GM21529 (cell line): ENCODE results near the gene OBSL1.

Experiments used
- ATAC-seq: cut with Tn5 transposase; IDR thresholded peaks from one replicate; pipeline ENCODE4 v1.9.1; 2021; ENCODE audit not compliant: unreplicated experiment

OBSL1 gene

DNA sequence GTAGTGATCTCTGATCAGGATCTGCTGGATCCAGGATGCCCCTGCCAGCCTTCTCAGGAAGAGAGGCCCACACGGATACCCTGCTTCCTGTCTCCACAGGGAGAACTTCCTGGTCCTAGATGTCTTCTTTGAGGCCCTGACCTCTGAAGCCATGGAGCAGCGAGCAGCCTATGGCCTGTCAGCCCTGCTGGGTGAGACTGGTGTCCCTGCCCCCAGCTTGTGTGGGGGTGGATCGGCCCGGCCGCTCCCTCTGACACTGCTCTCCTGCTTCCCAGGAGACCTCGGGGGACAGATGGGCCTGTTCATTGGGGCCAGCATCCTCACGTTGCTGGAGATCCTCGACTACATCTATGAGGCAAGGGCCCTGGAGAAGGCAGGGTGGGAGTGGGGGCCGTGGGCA, 34.4 kb downstream of the OBSL1 start:
- no peak for ATAC-seq

DNA sequence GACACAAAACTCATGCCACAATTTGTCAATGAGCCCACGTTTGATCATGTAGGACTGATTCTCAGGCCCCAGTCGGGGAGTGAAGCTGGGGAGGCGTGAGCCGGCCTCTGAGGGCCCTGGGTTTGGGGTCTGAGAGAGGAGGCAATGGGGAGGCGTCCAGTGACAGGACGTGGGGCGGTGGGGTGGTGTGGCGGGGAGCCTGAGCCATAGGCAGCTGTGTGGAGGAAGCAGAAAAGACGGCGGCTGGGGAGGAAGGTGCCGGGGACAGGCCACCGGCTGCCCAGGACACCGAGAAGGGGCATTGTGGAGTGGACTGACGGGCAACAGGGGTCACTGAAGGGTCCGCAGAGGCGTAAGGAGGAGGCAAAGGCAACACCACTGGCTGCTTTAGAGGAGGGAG, 34.9 kb downstream of the OBSL1 start:
- ATAC-seq: no peak

DNA sequence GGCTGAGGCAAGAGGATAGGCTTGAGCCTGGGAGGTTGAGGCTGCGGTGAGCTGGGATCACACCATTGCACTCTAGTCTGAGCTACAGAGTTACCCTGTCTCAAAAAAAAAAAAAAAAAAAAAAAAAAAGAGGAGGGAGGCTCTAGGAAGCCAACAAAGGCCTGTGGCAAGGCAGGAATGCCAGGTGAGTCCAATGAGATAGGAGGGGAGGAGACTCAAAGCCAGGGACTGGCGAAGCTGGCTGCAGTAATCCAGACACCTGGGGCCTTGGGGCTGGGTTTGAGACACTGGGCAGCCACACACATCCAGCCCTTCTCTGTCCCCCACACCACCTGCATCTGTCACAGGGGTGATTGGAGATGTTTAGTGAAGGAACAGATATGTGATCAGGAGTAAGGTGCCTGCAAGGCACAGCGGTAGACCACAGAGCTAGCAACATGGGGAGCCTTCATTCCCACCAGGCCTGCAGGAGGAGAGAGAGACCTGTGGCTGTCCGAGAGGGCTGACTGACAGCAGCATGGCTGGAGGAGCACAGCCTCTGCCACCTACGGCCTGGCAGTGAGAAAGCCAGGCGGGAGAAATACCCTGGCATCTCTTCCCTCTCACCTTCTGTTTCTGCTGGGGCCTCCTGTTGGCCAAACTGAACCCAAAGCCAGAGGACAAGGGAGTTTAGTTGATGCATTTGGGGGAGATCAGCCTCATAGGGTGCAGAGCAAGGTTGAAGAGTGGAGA, 37.2 kb downstream of the OBSL1 start:
- no peak for ATAC-seq

DNA sequence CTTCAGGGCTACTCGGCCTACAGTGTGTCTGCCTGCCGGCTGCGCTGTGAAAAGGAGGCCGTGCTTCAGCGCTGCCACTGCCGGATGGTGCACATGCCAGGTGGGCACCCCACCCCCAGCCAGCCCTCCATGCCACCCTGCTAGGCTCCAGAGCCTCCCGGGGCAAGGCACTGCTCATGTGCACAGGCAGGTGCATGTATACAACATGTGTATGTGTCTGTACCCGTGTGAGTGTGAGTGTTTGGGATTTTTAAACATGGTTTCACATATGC, 39.0 kb downstream of the OBSL1 start:
- no peak for ATAC-seq

DNA sequence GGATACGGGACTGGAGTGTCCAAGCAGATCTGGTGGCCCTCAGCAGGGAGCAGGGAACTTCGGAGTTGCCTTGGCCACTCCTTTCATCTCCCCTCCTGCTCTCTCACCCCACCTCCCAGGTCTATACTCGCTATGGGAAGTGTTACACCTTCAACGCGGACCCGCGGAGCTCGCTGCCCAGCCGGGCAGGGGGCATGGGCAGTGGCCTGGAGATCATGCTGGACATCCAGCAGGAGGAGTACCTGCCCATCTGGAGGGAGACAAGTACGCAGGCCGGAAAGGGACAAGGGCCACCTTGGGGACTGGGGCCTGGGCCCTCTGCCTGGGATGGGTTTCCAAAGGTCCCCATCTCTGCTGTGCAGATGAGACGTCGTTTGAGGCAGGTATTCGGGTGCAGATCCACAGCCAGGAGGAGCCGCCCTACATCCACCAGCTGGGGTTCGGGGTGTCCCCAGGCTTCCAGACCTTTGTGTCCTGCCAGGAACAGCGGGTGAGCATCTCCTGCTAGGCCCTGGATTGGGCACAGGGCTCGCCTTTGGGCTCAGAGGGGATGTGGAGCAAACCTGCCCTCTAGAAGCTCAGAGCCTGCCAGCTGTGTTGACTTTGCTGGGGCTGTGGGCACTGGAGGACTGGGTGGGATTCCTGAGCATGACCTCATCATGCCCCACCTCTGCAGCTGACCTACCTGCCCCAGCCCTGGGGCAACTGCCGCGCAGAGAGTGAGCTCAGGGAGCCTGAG, 39.5 kb downstream of the OBSL1 start:
- ATAC-seq: no peak

DNA sequence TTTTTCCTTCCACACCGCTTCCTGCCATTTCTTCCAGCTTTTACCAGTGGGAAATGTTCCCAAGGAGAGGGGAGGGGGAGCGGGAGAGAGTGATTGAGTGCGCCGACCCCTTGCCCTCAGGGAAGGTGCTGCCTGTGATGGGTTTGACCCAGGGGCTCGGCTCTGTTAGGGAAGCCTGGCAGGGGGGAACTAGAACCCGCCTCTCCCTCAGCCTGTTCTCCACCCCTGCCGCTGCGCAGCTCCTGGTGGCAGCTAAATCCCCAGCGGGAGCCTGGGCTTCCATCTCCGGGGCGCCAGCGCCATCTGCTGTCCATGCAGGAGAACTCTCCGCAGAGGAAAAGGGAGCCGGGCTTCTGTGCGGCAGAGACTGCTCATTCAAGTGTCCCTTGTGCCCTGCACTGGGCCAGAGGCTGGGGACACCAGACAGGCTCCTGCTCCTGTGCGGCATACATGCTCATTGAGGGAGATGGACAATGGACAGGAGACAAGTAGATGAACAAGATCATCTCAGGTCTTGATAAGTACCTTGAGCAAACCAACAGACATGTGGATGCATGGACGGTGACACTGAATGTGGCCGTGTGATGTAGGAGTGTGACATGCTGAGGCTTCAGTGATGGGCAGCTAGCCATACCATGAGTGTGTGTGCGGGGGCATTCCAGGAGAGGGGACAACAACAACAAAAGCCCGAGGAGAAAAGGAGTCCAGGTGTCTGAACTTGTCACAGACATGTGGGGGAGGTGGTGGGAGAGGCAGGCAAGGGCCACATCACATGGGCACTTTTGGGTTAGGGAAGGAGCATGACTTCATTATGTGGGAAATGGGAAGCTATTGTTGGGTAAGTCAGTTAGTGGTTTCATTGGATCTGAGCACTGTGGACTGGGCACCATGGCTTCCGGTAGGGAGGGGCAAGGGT, 41.0 kb downstream of the OBSL1 start:
- peak; percentile 88 for ATAC-seq

DNA sequence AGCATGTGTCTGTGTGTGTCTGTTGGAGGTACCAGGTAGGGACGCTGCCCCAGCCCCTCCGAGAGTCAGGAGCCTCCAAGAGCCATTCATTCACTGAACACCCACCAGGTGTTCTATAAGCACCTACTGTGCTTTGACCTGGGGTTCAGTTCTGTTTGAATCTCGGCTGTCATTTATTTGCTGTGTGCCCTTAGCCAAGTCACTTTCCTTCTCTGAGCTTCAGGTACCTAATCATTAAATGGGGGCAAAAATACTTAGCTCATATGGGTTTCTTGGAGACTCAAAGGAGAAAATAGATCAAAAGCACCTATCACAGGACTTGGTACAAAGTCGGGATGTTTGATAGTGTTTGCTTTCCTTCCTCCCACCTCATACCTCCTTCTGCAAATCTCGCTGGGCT, 43.9 kb downstream of the OBSL1 start:
- no peak for ATAC-seq

DNA sequence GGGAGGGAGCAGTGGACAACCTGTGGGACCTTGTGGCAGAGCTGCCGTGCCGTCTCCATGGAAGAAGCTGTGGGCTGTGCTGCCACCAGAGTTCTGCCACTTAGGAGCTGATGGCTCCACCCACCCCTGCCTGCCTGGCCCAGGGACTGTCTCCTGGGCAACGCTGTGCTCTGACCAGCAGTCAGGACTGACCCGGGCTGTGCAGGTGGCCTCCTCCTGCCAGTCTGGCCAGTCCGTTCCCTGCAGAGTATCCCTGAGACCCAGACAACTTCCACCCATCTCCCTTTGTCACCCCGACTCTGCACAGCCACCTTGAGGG, 44.3 kb downstream of the OBSL1 start:
- no peak for ATAC-seq

DNA sequence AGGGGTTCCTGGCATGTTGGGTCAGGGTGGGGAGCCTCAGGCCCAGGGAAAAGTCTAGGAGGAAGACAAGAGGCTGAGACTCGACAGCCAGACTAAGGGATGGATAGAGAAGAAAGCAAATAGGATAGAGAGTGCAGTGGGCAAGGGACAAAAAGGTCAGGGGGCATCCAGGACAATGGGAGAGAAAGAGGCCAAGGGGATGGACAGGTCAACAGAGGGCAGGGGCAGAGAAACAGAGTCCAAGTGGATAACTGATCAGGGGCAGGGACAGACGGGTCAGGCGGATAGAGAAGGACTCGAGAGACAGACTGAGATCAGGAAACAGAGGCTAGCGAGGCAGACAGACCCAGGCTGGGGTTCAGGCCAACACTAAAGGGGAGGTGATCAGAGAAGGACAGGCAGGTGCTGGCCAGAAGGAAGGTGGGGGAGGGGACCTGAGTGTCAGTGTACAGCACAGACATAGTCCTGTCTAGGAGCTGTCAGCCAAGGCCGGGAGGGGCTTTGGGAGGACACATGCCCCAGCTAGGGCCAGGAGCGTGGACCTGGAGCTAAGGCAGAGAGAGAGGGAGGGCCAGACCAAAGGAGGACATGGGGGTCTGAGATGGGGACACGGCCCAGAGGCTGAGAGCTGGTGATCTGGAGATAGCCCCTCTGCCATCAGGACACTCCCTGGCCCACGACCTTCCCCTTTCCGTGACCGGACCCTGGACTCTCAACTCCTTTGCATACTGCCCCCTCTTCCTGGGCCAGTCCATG, 44.8 kb downstream of the OBSL1 start:
- ATAC-seq: no peak

DNA sequence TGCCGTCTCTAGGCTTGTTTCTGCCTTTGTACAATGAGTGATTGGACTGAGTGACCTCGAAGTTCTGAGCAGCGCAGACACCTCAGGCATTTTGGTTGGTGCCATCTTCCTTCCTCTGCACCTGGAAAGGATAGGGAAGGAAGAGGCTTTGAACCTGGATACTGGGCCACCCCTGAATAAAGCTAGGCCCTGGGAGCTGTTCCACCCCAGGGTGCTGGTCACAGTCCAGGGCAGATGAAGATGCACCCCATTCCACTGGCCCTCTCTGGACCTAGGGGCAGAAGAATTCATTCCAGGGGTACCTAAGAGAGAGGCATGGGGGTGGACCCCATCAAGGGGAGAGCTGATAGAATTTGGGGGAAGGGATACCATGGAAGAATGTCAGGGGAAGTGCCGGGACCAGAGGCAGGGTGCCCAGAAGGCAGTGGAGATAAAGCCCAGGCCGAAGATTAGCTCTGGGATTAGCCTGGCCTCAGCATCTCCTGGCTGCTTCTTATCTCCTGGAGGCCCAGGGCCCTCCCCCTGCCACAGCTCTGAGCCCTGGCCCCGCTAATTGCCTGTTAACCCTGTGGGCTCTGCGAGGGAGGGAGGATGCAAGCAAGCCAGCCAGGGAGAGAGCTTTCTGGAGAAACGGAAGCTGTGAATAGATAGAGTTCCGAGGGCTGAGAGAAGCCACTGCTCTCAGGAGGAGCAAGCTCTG, 45.7 kb downstream of the OBSL1 start:
- no peak for ATAC-seq

DNA sequence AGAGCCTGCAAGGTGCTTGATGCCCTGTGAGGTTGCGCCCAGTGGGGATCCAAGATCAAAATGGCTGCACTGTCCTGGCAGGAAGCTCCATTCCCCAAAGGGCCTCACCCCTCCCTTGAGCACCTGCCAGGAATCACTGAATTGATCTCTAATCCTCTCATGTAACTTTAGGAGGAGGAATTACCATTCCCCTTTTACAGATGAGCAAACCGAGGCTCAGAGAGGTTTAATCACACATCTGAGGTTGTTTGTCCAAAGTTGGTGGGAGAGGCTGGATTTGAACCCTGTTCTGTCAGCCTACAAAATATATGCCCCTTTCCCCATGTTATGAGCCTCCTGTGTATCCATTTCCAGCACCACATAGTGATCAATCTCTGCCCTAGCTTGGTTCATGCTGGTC, 46.5 kb downstream of the OBSL1 start:
- no peak for ATAC-seq

DNA sequence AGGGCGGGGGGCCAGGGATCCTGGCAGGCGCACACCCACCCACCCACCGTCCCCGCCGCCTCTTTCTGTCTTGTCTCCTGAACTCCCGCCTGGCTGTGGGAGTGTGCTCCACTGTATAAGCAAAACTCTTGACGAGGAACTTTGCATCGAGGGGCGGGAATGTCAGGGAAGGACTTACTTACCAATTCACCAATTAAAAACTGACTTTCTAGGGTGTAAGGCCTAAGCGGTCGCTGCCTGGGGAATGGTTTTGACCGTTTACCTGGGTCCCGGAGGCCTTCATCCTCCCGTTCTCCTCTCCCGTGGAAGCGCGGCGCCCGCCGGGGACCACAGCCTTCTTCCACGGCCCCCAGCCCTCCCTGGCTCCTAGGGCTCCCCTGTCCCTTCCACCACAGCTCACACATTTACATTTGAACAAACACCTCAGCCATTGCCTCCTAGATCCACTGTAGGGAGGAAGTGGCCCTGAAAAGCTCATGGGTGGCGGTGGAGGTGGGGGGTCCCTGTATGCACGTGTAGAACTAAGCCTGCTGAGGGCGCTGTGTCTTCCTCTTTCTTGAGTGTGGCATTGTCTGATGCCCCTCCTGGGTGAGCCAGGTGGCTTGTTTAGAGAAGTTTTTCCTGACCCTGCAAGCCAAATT, 48.2 kb downstream of the OBSL1 start:
- ATAC-seq: no peak

DNA sequence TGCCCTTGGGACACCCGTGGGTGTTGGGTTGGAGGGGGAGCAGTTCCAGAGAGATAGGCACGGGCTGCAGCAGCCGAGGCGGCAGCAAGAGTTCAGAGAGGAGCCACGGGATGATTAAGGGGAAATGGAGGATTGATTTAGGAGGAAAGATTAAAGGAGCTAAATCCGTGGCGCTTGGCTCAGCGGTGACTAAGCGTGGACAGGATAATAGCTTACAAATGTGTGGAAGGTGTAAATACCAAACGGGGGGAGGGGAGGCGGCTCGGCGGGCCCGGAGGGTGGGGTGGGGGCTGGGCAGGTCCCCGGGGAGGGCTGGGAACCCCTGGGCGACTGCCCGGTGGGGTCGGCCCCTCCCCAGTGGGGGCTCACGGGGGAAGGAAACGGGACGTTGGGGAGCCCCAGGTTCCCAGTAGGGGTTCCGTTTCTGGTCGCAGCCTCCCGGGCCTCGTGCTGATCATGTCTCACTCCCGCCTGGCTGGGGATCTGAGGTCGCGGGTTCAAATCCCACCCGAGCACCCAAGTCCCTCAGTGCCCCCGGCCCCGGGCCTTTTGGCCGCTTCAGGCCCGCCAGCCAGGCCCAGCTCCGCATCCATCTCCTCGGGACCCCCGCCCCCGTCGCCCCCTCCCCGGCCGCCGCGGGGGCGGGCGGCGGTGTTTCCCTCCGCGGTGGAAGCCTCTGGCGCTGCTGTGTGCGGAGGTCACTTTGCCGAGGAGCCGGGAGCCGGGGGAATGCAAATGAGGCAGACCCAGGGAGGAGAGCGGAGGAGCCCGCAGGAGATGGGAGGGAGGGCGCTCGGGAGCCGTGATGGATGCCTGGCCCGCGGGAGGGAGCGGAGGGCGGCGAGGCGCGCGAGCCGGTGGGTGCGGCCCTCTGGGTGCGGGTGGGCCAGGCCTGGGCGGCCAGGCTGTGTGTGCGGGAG, 49.0 kb downstream of the OBSL1 start:
- no peak for ATAC-seq

DNA sequence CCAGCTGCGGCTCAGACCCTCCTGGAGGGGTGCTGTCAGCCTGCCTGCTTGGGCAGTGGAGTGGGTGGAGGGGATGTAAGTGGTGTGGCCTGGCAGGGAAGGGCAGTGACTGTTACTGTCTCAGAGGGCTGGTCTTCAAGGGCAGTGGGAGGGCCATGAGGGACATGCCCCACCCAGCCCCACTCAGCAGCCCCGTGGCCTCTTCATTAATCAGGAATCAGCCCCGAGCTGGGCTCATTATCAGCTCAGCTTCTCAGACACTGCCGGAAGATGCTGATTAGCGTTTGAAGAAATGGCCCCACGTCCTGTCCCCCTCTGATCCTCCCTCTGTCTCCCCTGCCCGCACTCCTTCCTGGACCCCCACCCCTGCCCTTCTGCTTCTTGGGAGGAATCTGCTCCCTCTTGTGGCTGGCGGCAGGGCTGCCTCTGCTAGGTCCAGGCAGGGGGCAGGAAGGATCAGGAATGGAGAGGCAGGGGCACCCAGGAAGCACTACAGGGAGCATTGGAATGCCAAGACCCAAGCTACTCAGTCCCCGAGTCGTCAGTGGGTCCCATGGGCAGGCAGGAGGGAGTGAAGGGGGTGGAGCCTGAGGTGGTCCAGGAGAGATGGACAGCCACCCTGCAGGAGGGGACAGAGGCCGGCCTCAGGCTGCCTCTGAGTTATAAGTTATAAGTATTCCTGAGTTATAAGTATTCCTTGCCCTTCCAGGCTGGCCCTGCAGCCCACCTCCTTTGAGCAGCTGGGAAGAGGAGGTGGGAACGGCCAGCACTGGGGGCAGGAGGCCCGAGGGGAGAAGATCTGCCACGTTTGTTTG, 50.1 kb downstream of the OBSL1 start:
- ATAC-seq: no peak

DNA sequence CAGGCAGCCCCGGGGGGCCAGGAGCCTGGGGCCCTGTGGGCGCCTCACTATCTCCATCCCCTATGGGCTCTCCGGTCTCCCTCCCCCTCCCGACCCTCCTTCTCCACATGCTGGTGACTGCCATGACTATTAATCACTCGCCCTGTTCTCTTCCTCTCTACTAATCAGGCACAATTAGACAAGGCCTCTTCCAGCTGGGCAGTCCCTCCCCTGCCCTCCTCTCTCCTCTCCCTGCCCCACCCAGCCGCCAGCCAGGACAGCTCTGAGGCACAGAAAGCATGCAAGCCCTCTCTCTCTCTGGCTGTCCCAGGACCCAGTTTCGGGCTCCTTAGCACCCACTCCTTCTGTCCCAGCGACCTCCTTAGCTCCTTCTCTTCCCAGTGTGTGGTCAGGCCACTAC, 51.3 kb downstream of the OBSL1 start:
- ATAC-seq: no peak

DNA sequence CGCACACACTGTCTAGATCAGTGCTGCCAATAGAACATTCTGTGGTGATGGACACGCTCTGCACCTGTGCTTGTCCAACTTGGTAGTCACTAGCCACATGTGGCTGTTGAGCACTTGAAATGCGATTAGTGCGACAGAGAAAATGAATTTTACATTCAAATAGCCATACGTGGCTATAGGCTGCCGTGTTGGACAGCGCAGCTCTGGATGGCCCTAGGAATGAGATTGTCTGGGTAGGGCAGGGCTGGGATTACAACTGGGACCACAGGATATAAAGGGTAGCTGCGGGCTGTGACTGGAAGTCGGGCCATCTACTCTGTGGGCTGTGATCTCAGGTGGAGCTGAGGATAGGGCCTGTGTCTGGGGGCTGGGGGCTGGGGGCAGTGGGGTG, 51.8 kb downstream of the OBSL1 start:
- no peak for ATAC-seq

DNA sequence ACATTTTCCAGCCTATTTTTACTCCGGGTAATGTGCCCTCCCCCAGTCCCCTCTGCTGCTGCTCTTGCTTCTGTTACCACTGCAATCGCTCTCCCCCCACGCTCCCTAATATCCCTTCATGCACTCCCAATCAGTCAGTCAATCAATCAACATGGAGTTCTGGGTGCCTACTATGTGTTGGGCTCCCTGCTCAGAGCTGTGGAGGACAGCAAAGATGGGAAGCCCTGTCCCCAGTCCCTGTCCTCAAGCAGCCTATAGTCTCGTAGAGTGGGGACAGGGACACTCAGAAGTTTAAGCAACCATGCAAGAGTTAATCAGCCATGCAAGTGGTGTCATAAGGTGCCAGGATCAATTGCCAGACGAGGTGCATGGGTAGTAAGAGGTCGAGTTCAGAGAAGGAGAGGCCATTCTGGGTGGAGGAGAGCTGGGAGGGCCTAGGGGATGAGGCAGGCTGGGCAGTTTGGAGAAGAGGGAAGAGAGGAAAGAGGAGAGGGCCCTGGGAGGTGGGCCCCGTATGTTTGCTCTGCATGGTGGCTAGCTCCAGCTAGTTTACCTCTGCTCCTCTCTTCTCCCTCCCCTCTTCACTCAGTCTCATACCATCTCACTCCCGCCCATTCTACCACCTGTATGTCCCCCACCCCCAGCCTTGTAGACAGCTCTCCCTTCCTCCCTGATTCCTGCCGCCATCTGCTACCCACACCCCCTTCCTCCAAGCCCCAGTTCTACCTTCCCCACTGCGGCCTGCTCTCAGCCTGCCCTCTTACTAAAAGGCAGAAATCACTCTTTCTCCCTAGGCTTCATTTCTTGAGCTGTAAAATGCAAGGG, 53.2 kb downstream of the OBSL1 start:
- ATAC-seq: no peak

DNA sequence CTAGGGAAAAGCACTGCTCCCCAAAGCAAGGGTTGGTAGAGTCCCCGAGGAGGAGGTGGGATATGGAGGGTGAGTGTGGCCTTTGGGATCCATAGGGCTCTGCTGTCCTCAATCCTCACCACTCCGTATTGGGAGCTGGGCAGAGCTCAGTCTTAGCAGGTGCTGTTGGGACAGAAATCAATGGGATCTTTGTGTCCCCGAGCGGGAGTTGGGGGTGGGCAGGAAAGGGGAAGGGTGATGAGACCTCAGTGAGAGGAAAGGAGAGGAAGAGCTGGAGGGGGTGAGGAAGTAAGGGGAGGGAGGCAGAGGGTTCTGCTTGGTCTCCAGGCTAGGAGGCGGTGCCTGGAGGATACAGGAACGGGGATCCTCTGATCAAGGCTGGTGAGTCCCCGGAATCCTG, 54.5 kb downstream of the OBSL1 start:
- ATAC-seq: no peak
